HepG2 (cell line): Measurements from ENCODE around the gene NBEA. TPM values are rescaled to one million over a fixed set of nuclear protein-coding genes. Genes with fewer than 3 reads are reported as not detected.

Experiments used
- ATAC-seq: fragments of 200-7000 bp; cut with Tn5 transposase; 3 replicates; pipeline ENCODE4 v1.9.1; 2020; ENCODE audit warnings: mild to moderate bottlenecking, moderate library complexity
- BruUV-seq: library from RNA; stranded (reverse); fragments of 400-500 nt; replicated peaks from 2 replicates; lab custom pipeline; 2021; lab: Mats Ljungman, UMichigan
- CTCF ChIA-PET: fragments of 300-600 bp; formaldehyde crosslinking; extraction: SDS; loops from one replicate; lab custom pipeline; 2021; ENCODE audit warnings: low total read pairs, inconsistent platforms, low intra/inter-chr PET ratio; lab: Yijun Ruan, JAX
- POLR2A ChIA-PET: fragments of 350-600 bp; sonication (Branson Sonifier 250); formaldehyde crosslinking; loops from one replicate; lab custom pipeline; 2020; ENCODE audit warnings: antibody characterized with exemption, inconsistent platforms; lab: Yijun Ruan, JAX
- DNase-seq: peaks from one replicate; pipeline ENCODE4 v3.0.0-alpha.2; 2015; ENCODE audit warnings: low spot score
- FAIRE-seq: peaks from 3 replicates; lab custom pipeline; 2011; peaks lifted over from hg19 to GRCh38; lab: Jason Lieb, UNC
- H2AFZ ChIP-seq: one replicate; pipeline ENCODE4 v1.6.1; 2011; ENCODE audit warnings: low read length, inconsistent platforms
- H3K27ac ChIP-seq: fragments of 300-600 bp; 3 replicates; pipeline ENCODE4 v1.8.0; 2011; ENCODE audit warnings: mixed run types, mild to moderate bottlenecking, mixed read lengths, low read length, inconsistent platforms; ENCODE audit not compliant: insufficient read depth; ENCODE audit errors: extremely low read length
- H3K27me3 ChIP-seq, 2 experiments: fragments of 200-600 bp in 1 of 2; 2 replicates in 1 of 2; 3 replicates in 1 of 2; pipeline versions ENCODE4 v1.6.0 to v1.8.0; 2011; ENCODE audit warnings: low read length in 2 of 2, mild to moderate bottlenecking in 2 of 2, moderate library complexity in 2 of 2, inconsistent platforms in 1 of 2; ENCODE audit not compliant: insufficient read depth in 2 of 2, control insufficient read depth in 1 of 2
- H3K36me3 ChIP-seq, 2 experiments: fragments of 200-600 bp in 1 of 2; replicated peaks in 1 of 2; 2 replicates in 1 of 2; 3 replicates in 1 of 2; pipeline versions ENCODE4 v1.5.1 to v1.8.0; 2011; ENCODE audit warnings: low read length in 2 of 2, inconsistent platforms in 1 of 2; ENCODE audit not compliant: insufficient read depth in 2 of 2, control insufficient read depth in 1 of 2
- H3K4me1 ChIP-seq: 2 replicates; pipeline ENCODE4 v1.5.1; 2012; ENCODE audit warnings: low read length, inconsistent platforms; ENCODE audit not compliant: insufficient read depth
- H3K4me2 ChIP-seq: 2 replicates; pipeline ENCODE4 v1.6.0; 2011; ENCODE audit warnings: low read depth, low read length, inconsistent platforms
- H3K4me3 ChIP-seq, 3 experiments: fragments of 200-600 bp in 1 of 3; sonication (generic), shearing (Covaris generic) in 1 of 3; replicated peaks in 1 of 3; 2 replicates each; pipeline ENCODE4 v1.5.1; 2011 to 2016; ENCODE audit warnings: low read length in 3 of 3, inconsistent platforms in 2 of 3, low read depth in 2 of 3, mild to moderate bottlenecking in 2 of 3, control low read depth in 1 of 3, mixed read lengths in 1 of 3; ENCODE audit not compliant: insufficient read depth in 1 of 3
- H3K79me2 ChIP-seq: one replicate; pipeline ENCODE4 v1.6.1; 2011; ENCODE audit warnings: low read length, inconsistent platforms; ENCODE audit not compliant: insufficient read depth
- H3K9ac ChIP-seq: 2 replicates; pipeline ENCODE4 v1.6.0; 2011; ENCODE audit warnings: mild to moderate bottlenecking, low read depth, low read length, inconsistent platforms; ENCODE audit not compliant: insufficient read depth
- H3K9me3 ChIP-seq: 2 replicates; pipeline ENCODE4 v1.5.1; 2012; ENCODE audit warnings: mild to moderate bottlenecking, low read length
- H4K20me1 ChIP-seq: 2 replicates; pipeline ENCODE4 v1.6.0; 2011; ENCODE audit warnings: inconsistent platforms, mild to moderate bottlenecking, low read length, moderate library complexity; ENCODE audit not compliant: insufficient read depth
- FOXK1 ChIP-seq: sonication (generic); formaldehyde crosslinking; IDR thresholded peaks from 2 replicates; pipeline ENCODE4 v1.4.0; 2020; ENCODE audit warnings: low read depth, missing genetic modification reagents, borderline replicate concordance
- GATAD2A ChIP-seq: IDR thresholded peaks from 2 replicates; pipeline ENCODE4 v1.6.1; 2016
- POGZ ChIP-seq: sonication (generic); formaldehyde crosslinking; IDR thresholded peaks from 2 replicates; pipeline ENCODE4 v1.4.0; 2020; ENCODE audit warnings: mild to moderate bottlenecking, missing genetic modification reagents
- ZBTB21 ChIP-seq: sonication (generic); formaldehyde crosslinking; IDR thresholded peaks from 2 replicates; pipeline ENCODE4 v1.4.0; 2020; ENCODE audit warnings: missing genetic modification reagents
- ZNF3 ChIP-seq: IDR thresholded peaks from 2 replicates; pipeline ENCODE4 v1.7.0; 2017; ENCODE audit warnings: inconsistent platforms
- ZNF326 ChIP-seq: sonication (generic); formaldehyde crosslinking; IDR thresholded peaks from 2 replicates; pipeline ENCODE4 v1.4.0; 2020; ENCODE audit warnings: missing genetic modification reagents, borderline replicate concordance
- ZNF34 ChIP-seq: sonication (generic); formaldehyde crosslinking; IDR thresholded peaks from 2 replicates; pipeline ENCODE4 v1.4.0; 2020; ENCODE audit warnings: mild to moderate bottlenecking, missing genetic modification reagents, borderline replicate concordance
- ZNF430 ChIP-seq: sonication (generic); formaldehyde crosslinking; IDR thresholded peaks from 2 replicates; pipeline ENCODE4 v1.9.0; 2021; ENCODE audit warnings: mild to moderate bottlenecking, missing genetic modification reagents
- ZNF674 ChIP-seq: sonication (generic); formaldehyde crosslinking; IDR thresholded peaks from 2 replicates; pipeline ENCODE4 v1.5.0; 2020; ENCODE audit warnings: low read depth, mild to moderate bottlenecking, missing genetic modification reagents
- ZNF678 ChIP-seq: sonication (generic); formaldehyde crosslinking; IDR thresholded peaks from 2 replicates; pipeline ENCODE4 v1.4.0; 2020; ENCODE audit warnings: mild to moderate bottlenecking, missing genetic modification reagents
- ZNF768 ChIP-seq: sonication (generic); formaldehyde crosslinking; IDR thresholded peaks from 2 replicates; pipeline ENCODE4 v1.4.0; 2020; ENCODE audit warnings: missing genetic modification reagents
- in situ Hi-C: cut with HindIII; loops from 2 replicates; pipeline ENCODE4 v1.10.0; 2017; ENCODE audit warnings: low pct_unique_long_range_greater_than_20kb; ENCODE audit not compliant: extremely low pct_ligation_motif_present
- intact Hi-C: fragments of 100-400 bp; cut with micrococcal nuclease; formaldehyde crosslinking; loops from one replicate; pipeline ENCODE4 v1.10.0; 2022; ENCODE audit not compliant: unreplicated experiment
- polyA plus RNA-seq, 8 experiments: library from polyadenylated mRNA; depleted of rRNA in 3 of 8; stranded (reverse) in 7 of 8; unstranded in 1 of 8; fragments of >200 nt; fragmentation: Illumina TruSeq in 4 of 8; extraction: Trizol in 4 of 8; gene quantifications; 2 replicates each; pipeline versions ENCODE4 v1.2.1 to v1.2.3, GENCODE V29; 2011 to 2016; ENCODE audit warnings: low read depth in 4 of 8, missing spikeins in 1 of 8, mixed read lengths in 1 of 8; ENCODE audit not compliant: insufficient read depth in 1 of 8
- total RNA-seq, 5 experiments: library from RNA; depleted of rRNA; stranded (reverse); fragments of >200 nt; fragmentation: Illumina TruSeq; extraction: Trizol; gene quantifications; 2 replicates each; pipeline ENCODE4 v1.2.3, GENCODE V29; 2016; ENCODE audit warnings: low read depth in 1 of 5
- TF ChIP-seq, protein P1 (sequence below): sonication (generic); formaldehyde crosslinking; IDR thresholded peaks from one replicate; pipeline ENCODE4 v1.5.1; 2020; ENCODE audit warnings: mild to moderate bottlenecking, missing genetic modification reagents; ENCODE audit errors: not compliant biosample characterization
- TF ChIP-seq, protein P2 (sequence below): sonication (generic); formaldehyde crosslinking; IDR thresholded peaks from 2 replicates; pipeline ENCODE4 v1.8.0; 2022; ENCODE audit warnings: mild to moderate bottlenecking, missing genetic modification reagents
- TF ChIP-seq, protein P3 (sequence below): sonication (generic); formaldehyde crosslinking; IDR thresholded peaks from 2 replicates; pipeline ENCODE4 v1.5.0; 2020; ENCODE audit warnings: mild to moderate bottlenecking, low read depth, missing genetic modification reagents, borderline replicate concordance

NBEA gene
- total and polyA plus RNA-seq, 2 of the 13 experiments (the other 11 are each of a cell fraction or from before 2014, with no cell fraction given) = 2.7 to 2.8 TPM

DNA sequence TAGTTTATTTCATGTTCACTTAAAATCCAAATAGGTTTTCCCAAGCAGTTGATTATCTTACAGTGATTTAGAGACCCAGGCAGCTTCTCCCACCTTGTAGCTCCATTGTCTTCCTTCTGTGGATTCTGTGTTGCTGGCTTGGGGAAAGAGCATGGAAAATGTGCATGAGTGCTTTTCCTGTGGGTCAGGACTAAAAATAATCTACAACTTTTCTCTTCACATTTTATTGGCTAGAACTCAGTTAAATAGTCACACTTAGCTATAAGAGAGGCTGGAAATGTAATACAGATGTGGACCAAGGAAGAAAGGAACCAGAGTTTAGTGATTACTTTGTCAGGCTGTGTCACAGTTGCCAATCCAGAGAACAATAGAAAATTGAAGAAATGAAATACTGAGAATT, 198.8 kb downstream of the NBEA start:
- ChIA-PET POLR2A (no interaction called here), CTCF (no interaction called here)
- intact Hi-C loops = no loop called here
- H3K79me2 ChIP-seq = no peaks in the 10 kb centered on the region
- no peaks in the 10 kb centered on the region for H3K4me1 ChIP-seq
- no peaks in the 10 kb centered on the region; the same call in 1 of the 2 replicates for H4K20me1 ChIP-seq
- no peak for FAIRE-seq
- H2AFZ ChIP-seq = no peak overlapping the region
- in situ Hi-C loops = no loop called here
- H3K27me3 ChIP-seq = no peaks in the 10 kb centered on the region; a peak in 1 of 5 replicates
- no peaks in the 10 kb centered on the region for H3K9me3 ChIP-seq
- no peak for ATAC-seq
- no peak overlapping the region for H3K27ac ChIP-seq
- H3K9ac ChIP-seq = no peak overlapping the region
- H3K4me2 ChIP-seq = no peak overlapping the region
- no peak overlapping the region for H3K4me3 ChIP-seq
- no peak for DNase-seq
- BruUV-seq = no TSS peak
- no peaks in the 10 kb centered on the region for H3K36me3 ChIP-seq
- no peak for TF ChIP-seq FOXK1 (CRISPR knock-in tag)
- no peak for TF ChIP-seq ZNF674
- TF ChIP-seq ZNF326 = no peak
- TF ChIP-seq ZNF34 (CRISPR knock-in tag) = no peak
- TF ChIP-seq, protein P1, sequence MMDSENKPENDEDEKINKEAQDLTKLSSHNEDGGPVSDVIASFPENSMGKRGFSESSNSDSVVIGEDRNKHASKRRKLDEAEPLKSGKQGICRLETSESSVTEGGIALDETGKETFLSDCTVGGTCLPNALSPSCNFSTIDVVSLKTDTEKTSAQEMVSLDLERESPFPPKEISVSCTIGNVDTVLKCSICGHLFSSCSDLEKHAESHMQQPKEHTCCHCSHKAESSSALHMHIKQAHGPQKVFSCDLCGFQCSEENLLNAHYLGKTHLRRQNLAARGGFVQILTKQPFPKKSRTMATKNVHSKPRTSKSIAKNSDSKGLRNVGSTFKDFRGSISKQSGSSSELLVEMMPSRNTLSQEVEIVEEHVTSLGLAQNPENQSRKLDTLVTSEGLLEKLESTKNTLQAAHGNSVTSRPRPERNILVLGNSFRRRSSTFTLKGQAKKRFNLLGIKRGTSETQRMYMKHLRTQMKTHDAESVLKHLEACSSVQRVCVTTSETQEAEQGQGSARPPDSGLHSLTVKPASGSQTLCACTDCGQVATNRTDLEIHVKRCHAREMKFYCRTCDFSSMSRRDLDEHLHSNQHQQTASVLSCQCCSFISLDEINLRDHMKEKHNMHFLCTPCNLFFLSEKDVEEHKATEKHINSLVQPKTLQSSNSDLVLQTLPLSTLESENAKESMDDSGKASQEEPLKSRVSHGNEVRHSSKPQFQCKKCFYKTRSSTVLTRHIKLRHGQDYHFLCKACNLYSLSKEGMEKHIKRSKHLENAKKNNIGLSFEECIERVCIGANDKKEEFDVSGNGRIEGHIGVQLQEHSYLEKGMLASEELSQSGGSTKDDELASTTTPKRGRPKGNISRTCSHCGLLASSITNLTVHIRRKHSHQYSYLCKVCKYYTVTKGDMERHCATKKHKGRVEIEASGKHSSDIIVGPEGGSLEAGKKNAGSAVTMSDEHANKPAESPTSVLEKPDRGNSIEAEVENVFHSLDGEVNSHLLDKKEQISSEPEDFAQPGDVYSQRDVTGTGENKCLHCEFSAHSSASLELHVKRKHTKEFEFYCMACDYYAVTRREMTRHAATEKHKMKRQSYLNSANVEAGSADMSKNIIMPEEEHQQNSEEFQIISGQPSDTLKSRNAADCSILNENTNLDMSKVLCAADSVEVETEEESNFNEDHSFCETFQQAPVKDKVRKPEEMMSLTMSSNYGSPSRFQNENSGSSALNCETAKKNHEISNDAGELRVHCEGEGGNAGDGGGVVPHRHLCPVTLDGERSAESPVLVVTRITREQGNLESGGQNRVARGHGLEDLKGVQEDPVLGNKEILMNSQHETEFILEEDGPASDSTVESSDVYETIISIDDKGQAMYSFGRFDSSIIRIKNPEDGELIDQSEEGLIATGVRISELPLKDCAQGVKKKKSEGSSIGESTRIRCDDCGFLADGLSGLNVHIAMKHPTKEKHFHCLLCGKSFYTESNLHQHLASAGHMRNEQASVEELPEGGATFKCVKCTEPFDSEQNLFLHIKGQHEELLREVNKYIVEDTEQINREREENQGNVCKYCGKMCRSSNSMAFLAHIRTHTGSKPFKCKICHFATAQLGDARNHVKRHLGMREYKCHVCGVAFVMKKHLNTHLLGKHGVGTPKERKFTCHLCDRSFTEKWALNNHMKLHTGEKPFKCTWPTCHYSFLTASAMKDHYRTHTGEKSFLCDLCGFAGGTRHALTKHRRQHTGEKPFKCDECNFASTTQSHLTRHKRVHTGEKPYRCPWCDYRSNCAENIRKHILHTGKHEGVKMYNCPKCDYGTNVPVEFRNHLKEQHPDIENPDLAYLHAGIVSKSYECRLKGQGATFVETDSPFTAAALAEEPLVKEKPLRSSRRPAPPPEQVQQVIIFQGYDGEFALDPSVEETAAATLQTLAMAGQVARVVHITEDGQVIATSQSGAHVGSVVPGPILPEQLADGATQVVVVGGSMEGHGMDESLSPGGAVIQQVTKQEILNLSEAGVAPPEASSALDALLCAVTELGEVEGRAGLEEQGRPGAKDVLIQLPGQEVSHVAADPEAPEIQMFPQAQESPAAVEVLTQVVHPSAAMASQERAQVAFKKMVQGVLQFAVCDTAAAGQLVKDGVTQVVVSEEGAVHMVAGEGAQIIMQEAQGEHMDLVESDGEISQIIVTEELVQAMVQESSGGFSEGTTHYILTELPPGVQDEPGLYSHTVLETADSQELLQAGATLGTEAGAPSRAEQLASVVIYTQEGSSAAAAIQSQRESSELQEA (CRISPR knock-in tag) = no peak
- TF ChIP-seq, protein P2, sequence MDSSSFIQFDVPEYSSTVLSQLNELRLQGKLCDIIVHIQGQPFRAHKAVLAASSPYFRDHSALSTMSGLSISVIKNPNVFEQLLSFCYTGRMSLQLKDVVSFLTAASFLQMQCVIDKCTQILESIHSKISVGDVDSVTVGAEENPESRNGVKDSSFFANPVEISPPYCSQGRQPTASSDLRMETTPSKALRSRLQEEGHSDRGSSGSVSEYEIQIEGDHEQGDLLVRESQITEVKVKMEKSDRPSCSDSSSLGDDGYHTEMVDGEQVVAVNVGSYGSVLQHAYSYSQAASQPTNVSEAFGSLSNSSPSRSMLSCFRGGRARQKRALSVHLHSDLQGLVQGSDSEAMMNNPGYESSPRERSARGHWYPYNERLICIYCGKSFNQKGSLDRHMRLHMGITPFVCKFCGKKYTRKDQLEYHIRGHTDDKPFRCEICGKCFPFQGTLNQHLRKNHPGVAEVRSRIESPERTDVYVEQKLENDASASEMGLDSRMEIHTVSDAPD (CRISPR knock-in tag) = no peak
- TF ChIP-seq ZNF768 (CRISPR knock-in tag) = no peak
- no peak for TF ChIP-seq ZNF678 (CRISPR knock-in tag)
- TF ChIP-seq ZNF430 (CRISPR knock-in tag) = no peak
- TF ChIP-seq ZBTB21 (CRISPR knock-in tag) = no peak
- no peak for TF ChIP-seq POGZ
- no peak for TF ChIP-seq ZNF3 (CRISPR knock-in tag)
- TF ChIP-seq GATAD2A (CRISPR knock-in tag) = no peak
- TF ChIP-seq, protein P3, sequence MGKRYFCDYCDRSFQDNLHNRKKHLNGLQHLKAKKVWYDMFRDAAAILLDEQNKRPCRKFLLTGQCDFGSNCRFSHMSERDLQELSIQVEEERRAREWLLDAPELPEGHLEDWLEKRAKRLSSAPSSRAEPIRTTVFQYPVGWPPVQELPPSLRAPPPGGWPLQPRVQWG (CRISPR knock-in tag) = no peak
